HUES64 (cell line): Measurements from ENCODE around the gene ATP2B2.

Source experiments
- H3K27ac ChIP-seq: 2 replicates; pipeline ENCODE4 v1.7.0; 2013; ENCODE audit warnings: low read depth, low read length, inconsistent platforms
- H3K27me3 ChIP-seq: 2 replicates; pipeline ENCODE4 v1.6.1; 2013; ENCODE audit warnings: mild to moderate bottlenecking, low read length; ENCODE audit not compliant: insufficient read depth
- H3K36me3 ChIP-seq: 2 replicates; pipeline ENCODE4 v1.6.1; 2013; ENCODE audit warnings: mild to moderate bottlenecking, low read length; ENCODE audit not compliant: insufficient read depth
- H3K4me1 ChIP-seq: 2 replicates; pipeline ENCODE4 v1.6.1; 2013; ENCODE audit warnings: mild to moderate bottlenecking, low read length, moderate library complexity; ENCODE audit not compliant: insufficient read depth
- H3K4me3 ChIP-seq: 2 replicates; pipeline ENCODE4 v1.5.1; 2013; ENCODE audit warnings: mild to moderate bottlenecking, low read length, moderate library complexity
- H3K9ac ChIP-seq: 2 replicates; pipeline ENCODE4 v1.6.1; 2013; ENCODE audit warnings: mild to moderate bottlenecking, low read depth, low read length
- H3K9me3 ChIP-seq: 2 replicates; pipeline ENCODE4 v1.6.1; 2013; ENCODE audit warnings: low read depth, low read length; ENCODE audit not compliant: insufficient read depth
- WGBS: fragments of 150-250, 120-280 bp; methylation state at CpG from one replicate; pipeline ENCODE4 v1.1.7; 2013; ENCODE audit warnings: missing lambda C conversion rate; 5-methylcytosine and 5-hydroxymethylcytosine counted together

ATP2B2 gene

DNA sequence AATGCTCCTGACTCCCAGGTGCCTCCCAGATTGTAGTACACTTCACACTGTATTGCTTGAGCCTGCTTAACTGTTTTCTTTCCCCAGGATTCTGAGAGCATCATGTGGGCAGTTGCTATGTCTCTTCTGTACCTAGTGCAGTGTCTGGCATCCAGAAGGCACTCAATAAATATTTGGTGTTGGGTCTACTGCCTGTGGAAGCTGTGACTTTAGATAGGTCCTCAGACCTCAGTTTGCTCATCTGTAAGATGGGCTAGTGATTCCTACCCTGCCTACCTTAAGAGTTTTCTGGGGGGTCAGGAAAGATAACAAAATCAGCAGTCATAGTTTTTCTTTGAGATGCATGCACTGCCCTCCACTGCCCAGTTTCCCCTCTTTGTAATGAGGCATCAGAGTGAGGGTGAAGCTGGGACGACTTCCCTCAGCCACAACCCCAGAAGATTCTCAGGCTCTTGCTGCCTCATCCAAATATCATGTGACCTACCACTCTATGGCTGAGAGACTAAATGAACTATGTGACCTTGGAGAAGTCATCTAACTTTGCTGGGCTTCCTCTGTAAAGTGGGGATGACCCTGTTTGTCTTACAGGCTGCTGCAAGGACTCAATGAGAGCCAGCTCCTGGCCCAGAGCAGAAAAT, 50.4 kb downstream of the ATP2B2 start:
- 0% methylated on average over 1 of the region's 1 CpG for WGBS
- Histone ChIP-seq H3K9me3 (no peaks in the 10 kb centered on the region), H3K27ac (no peak overlapping the region), H3K4me1 (no peaks in the 10 kb centered on the region), H3K27me3 (0 out of 2 replicates have a peak, but pooled peaks cover 4% of the 10 kb centered on the region), H3K9ac (no peak overlapping the region), H3K36me3 (no peaks in the 10 kb centered on the region), H3K4me3 (no peak overlapping the region)

DNA sequence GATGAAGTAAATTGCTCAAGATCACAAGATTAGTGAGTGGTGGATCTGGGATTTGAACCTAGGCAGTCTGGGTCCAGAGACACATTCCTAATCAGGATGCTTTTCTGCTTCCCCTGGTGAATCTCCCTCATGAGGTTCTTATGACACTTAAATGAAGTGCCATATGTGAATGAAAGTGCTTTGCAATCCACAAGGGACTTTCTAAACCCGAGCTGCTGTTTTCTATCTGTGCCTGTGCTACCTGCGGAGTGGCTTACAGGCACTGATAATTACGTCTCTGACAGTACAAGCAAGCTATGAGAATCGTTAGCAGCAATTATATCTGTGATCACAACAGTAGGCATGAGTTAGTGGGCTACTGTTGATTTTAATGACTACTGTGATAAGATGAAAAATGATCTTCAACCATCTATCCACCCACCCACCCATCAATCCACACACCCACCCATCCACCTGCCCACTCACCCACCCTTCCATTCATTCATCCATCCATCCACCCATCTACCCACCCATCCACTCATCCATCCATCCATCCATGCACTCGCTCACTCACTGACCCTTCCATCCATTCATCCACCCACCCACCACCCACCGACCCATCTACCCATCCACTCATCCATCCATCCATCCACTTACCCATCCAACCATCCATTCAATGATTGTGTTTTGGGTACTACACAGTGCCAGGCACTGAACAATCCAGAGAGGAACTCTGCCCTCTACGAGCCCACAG, 51.8 kb downstream of the ATP2B2 start:
- Histone ChIP-seq H3K27me3 (0 out of 2 replicates have a peak, but pooled peaks cover 4% of the 10 kb centered on the region), H3K27ac (no peak overlapping the region), H3K4me1 (no peaks in the 10 kb centered on the region), H3K9ac (no peak overlapping the region), H3K9me3 (no peaks in the 10 kb centered on the region), H3K4me3 (no peak overlapping the region), H3K36me3 (no peaks in the 10 kb centered on the region)
- WGBS: 72% methylated on average over 7 of the region's 7 CpGs

DNA sequence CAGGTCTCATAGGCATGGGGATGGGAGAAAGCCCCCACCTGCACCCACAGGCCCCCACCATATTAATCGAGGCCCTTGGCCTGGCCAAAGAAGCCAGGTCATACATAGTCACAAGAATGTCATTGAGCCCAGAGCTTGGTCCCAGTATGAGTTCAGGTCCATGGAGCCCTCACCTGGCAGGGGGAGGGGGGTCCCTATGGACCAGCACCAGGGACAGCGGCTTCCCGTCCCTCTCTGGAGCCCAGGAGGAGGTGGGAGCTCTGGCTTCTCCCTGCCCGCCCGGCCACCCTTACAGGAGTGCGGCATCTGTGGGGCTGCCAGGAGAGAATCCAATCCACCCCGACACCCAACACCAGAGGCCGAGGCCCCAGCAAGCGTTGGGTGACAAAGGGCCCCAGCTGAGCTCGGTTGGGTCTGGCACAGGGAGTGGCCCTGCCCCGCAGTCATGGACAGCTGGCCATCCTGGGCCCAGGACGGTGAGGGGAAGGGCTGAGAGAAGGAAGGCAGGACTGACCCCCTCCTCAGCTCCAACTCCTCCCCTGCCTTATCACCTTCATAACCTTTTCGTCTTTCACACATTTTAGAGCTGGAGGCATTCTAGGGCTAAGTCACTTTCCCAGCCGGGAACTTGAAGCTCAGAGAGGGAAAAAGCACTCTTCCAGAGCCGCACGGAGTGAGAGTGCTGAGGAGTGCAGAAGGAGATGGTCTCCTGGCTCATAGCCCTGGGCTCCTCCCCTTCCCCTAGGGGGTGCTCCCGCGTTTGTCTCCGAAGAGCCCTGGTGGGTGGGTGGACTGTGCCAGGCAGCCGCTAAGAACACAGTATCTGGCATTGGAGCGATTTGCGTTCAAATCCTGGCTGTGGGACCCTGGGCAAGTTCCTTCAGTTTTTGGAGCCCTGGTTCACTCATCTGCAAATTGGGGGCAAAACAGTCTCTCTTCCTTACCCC, 54.6 kb downstream of the ATP2B2 start:
- WGBS: 68% methylated on average over 21 of the region's 22 CpGs
- Histone ChIP-seq H3K27ac (no peak overlapping the region), H3K4me3 (no peak overlapping the region), H3K36me3 (no peaks in the 10 kb centered on the region), H3K27me3 (0 out of 2 replicates have a peak, but pooled peaks cover 4% of the 10 kb centered on the region), H3K4me1 (no peaks in the 10 kb centered on the region), H3K9ac (no peak overlapping the region), H3K9me3 (no peaks in the 10 kb centered on the region)

DNA sequence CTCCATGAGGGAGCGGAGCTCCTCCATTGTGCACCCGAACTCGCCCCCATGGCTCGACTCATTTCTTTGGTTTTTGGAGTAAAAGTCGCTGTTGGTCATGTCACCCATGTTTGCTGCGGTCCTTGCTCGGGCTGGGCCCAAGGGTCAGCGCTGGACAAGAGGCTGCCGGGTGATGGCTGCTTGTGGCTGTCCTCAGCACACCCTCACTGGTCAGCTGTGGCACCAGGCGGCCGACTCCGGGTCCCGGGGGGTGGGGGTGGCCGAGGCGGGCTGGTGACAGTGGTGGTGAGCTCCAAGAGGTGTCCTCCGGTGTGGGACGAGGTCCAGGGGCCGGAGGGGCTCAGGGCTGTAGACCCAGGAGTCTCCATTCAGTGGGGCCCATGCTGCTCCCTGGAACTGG, 56.0 kb downstream of the ATP2B2 start:
- 91% methylated on average over 18 of the region's 18 CpGs for WGBS
- Histone ChIP-seq H3K36me3 (no peaks in the 10 kb centered on the region), H3K27me3 (0 out of 2 replicates have a peak, but pooled peaks cover 4% of the 10 kb centered on the region), H3K4me1 (no peaks in the 10 kb centered on the region), H3K27ac (no peak overlapping the region), H3K4me3 (no peak overlapping the region), H3K9ac (no peak overlapping the region), H3K9me3 (no peaks in the 10 kb centered on the region)

DNA sequence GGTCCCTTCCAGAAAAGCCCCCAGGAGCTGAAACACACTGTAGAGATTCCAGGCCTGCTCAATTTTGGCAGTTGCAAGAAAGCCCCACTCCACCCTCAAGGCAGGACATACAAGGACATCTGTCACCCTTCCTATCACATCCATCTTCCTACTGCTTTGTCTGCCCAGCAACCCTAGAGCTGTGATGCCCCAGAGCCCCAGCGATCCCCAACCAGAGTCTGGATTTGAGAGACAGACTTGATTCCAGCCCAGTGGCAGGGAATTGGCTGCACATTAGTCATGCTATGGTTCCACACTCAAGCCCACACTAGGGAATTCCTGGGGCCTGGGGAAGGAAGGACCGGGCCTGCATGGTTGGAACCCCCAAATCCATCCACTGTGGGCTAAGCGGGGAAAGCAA, 56.8 kb downstream of the ATP2B2 start:
- no peaks in the 10 kb centered on the region for H3K36me3 ChIP-seq
- WGBS: 91% methylated on average over 3 of the region's 3 CpGs
- no peaks in the 10 kb centered on the region for H3K4me1 ChIP-seq
- H3K4me3 ChIP-seq: no peak overlapping the region
- H3K9me3 ChIP-seq: no peaks in the 10 kb centered on the region
- no peak overlapping the region for H3K9ac ChIP-seq
- no peak overlapping the region for H3K27ac ChIP-seq
- H3K27me3 ChIP-seq: 0 out of 2 replicates have a peak, but pooled peaks cover 4% of the 10 kb centered on the region

DNA sequence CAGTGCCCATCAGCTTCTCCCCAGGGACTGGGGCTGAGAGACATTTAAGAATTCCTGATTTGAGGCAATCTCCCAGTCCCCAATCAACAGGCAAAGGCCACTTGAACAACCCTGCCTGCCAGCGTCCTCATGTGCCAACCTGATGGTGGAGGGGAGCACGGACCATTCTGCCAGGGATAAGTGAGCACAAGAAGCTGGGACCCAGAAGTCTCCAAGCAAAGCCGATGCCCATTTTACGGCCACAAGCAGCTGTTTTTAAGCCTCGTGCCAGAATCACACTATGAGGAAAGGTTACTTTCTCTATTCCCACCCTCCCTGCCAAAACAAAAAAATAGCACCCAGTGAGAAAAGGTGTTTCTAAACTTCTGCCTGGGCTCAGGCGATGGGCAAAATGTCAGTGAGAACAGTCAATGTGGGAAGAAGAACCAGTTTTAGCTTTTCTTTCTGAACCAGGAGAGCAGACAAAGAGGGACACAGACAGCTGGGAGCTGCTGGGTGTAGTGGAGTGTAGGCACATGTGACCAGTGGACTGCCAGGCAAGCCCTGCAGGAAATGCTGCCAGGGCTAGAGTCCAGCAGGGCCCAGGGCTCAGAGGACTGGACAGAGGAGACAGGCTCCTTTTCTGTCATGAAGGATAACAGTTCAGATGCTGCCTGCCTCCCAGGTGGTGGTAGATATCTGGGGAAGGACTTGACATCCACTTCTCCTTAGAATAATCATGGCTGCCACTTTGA, 57.7 kb downstream of the ATP2B2 start:
- Histone ChIP-seq H3K9ac (no peak overlapping the region), H3K36me3 (no peaks in the 10 kb centered on the region), H3K27me3 (no peaks in the 10 kb centered on the region), H3K4me3 (no peak overlapping the region), H3K9me3 (no peaks in the 10 kb centered on the region), H3K4me1 (no peaks in the 10 kb centered on the region), H3K27ac (no peak overlapping the region)
- WGBS: 89% methylated on average over 6 of the region's 6 CpGs

DNA sequence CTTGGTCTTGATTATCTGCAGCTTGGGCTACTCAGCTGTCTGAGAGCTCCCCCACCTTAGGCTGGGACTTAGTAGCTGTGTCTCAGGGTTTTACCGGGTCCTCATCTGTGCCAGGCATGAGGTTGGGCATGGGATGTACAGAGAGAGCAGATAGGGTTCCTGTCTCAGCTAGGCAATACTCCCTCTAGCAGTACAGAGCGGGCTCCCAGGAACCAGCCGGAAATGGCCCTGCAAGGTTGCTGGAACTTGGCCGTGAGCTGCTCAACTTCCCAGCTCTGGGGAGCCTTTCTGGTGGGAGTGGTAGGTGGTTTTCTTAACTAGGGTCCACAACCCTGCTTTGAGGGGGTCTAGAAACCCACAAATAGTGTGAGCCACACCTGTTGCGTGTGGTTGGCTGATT, 58.3 kb downstream of the ATP2B2 start:
- Histone ChIP-seq H3K4me3 (no peak overlapping the region), H3K4me1 (no peaks in the 10 kb centered on the region), H3K27me3 (no peaks in the 10 kb centered on the region), H3K9me3 (no peaks in the 10 kb centered on the region), H3K36me3 (no peaks in the 10 kb centered on the region), H3K9ac (no peak overlapping the region), H3K27ac (no peak overlapping the region)
- WGBS: 89% methylated on average over 5 of the region's 5 CpGs

DNA sequence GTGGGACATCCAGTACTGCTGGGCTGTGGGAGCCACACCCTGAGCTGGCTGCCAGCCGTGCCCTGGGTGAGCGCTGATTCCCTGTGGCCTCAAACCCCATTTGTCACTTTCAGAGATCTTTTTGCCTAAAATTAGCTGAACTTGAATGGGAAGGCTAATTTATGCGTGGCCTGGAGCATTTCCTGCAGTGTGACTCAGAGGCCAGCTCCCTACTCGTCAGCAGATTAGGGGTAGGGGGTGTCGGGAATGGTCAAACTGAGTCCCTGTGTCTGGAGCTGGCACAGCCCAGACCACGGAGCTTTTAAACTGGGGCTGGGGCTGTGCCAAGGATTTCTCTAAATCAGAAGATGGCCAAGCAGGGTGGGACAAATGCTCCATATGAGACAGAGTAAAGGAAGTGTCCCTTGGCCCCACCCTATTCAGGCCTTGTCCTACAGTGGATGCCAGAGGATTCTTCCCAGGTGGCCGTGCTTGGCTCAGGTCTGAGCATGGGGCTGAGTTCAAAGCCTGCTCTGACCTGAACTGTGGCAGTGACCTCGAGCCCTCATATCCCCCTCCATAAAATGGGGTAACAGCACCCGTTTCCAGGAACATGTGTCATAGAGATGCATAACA, 59.7 kb downstream of the ATP2B2 start:
- Histone ChIP-seq H3K27ac (no peak overlapping the region), H3K9ac (no peak overlapping the region), H3K27me3 (no peaks in the 10 kb centered on the region), H3K9me3 (no peaks in the 10 kb centered on the region), H3K36me3 (no peaks in the 10 kb centered on the region), H3K4me1 (no peaks in the 10 kb centered on the region), H3K4me3 (no peak overlapping the region)
- 72% methylated on average over 9 of the region's 9 CpGs for WGBS

DNA sequence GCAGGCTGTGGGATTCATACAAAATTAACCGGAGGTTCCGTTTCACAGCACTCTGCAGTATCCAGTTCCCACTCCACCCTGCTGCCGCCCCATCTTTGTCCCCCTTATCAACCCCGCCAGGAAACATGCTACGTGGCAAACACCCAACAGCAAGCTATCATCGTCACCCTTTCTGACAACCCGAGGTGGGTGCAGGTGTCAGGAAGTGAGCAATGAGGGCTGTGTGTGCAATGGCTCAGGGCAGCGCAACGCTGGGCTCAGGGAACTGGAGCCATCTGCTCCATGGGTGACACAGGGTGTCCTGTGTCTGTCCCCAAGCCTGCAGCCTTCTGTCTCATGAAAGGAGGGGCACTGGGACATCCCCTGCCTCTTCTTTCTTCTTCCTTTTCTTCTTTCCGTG, 60.9 kb downstream of the ATP2B2 start:
- WGBS: 95% methylated on average over 10 of the region's 10 CpGs
- Histone ChIP-seq H3K27ac (no peak overlapping the region), H3K27me3 (no peaks in the 10 kb centered on the region), H3K4me3 (no peak overlapping the region), H3K9ac (no peak overlapping the region), H3K9me3 (no peaks in the 10 kb centered on the region), H3K4me1 (no peaks in the 10 kb centered on the region), H3K36me3 (no peaks in the 10 kb centered on the region)

DNA sequence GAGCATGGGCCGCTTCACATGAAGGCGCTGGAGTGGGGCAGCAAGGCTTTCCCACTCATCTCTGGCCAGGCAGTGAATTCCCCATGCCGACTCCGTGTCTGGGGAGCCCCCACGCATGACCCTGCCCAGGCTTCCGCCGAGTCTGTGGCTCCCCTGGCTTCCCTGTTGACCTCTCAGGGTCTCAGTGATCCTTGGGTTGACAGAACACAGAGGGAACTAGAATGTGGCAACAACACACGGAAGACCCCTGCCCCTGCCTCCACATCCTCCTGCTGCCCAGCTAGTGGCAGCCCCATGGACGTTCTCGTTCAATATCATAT, 61.3 kb downstream of the ATP2B2 start:
- Histone ChIP-seq H3K9ac (no peak overlapping the region), H3K27me3 (no peaks in the 10 kb centered on the region), H3K9me3 (no peaks in the 10 kb centered on the region), H3K36me3 (no peaks in the 10 kb centered on the region), H3K4me3 (no peak overlapping the region), H3K4me1 (no peaks in the 10 kb centered on the region), H3K27ac (no peak overlapping the region)
- WGBS: 95% methylated on average over 10 of the region's 10 CpGs
